ENCODE results near the gene FNDC8.
"Not testable (repeated sequence)": the region's sequence is repeated elsewhere in the genome, so short reads cannot be mapped to it uniquely, and the experiment has no call there.

Gene FNDC8

DNA sequence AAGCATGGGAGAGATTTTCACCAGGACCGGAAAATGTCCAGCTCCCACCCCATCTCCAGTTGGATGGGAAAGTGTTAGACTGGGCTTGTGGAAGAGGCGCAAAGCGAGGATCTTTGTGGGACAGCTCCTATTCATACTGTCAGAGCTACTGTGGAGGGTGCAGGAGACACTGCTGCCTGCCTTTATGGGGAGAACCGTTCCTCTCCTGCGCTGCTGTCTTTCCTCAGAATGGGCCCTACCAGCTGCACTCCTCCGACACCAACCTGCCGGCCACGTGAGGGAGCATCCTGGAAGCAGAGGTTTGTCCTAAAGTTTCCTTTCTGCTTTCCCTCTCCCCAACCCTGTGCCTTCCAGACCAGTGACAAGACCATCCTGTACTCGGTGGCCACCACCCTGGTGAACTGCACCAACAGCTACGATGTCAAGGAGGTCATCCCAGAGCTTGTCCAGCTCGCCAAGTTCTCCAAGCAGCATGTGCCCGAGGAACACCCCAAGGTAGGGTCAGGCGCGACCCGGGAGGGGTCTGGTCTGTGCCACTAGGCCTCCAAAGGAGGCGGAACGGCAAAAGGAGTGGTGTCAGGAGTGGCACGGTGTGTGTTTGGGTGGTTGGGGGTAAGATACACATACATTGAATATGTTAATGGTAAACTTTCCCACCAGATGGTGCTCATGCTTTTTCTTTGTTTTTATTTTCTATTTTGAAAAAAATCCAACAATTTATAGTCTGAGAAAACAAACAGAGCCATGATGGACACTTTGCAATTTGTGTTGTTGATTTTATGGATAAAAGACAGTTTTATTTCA, 49.8 kb downstream of the FNDC8 start:
- DNase-seq (ENCODE audit: low read depth): no peak

DNA sequence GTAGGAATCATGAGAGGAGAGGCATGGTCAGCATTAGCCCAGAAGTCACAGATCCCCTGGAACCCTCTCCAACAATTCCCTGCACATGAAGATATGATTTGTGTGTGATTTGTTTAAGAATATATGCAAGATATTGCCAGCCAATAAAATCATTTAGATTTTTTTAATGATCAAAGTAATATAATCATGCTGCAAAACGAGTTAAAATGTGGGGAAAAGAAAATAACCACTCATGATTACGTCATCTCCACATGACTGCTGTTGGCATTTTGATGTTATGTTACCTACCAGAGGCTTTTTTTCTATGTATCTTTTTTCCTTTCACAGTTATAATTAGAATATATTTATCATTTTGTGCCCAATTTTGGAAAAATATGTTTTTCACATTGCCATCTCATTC, 50.4 kb downstream of the FNDC8 start:
- DNase-seq (ENCODE audit: low read depth): no peak

GRCh38 chr17:35172321-35172720, 50.9 kb downstream of the FNDC8 start:
- DNase-seq (ENCODE audit: low read depth): not testable (repeated sequence)

GRCh38 chr17:35174835-35175334, 53.5 kb downstream of the FNDC8 start:
- DNase-seq (ENCODE audit: low read depth): no peak

DNA sequence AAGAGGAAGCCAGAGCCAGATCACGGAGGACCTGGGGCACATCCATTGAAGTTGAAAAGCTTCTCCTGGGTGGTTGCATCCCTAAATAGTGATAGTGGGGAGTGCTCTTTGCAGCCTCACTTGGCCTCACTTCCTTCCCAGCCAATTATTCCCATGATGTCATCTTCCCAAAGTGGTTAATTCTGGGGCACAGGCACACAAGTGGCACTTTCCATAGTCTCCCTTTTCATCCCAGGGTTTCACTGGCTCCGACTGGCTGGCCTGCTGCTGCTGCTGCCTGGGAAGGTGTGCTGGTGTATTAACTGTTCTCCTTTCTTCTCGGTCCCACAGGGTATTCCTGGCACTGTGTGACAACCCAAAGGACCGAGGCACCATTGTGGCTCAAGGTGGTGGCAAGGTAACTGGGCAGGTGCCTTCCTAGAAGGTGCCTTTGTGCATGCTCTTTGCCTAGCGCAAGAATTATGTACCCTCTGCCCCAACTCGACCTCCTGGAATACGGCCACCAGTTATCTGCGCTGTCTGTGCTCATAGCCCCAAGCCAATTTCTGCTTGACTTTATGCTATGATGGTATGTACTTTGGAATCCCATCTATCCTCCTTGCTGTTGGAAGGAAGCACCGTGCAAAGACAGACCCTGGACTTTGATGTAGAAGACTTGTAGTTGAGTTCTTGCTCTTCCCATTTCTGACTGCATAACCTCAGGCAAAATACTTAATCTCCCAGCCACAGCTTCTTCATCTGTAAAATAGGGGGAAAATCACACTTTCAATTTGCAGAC, 54.4 kb downstream of the FNDC8 start:
- DNase-seq (ENCODE audit: low read depth): no peak

DNA sequence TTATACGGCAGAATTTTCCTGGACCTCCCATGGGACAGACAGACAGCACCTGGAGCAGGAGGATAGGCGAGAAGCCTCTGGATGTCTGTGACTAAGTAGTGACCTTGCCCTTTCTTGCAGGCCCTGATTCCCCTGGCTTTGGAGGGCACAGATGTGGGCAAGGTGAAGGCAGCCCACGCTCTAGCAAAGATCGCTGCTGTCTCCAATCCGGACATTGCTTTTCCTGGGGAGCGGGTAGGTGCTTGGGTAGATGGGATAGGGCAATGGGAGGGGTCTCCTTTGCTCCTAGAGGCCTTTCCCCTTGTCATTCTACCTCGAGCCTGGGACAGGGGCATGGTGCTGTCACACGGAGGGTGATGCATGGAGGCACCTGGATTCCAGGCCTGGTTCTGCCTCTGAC, 55.5 kb downstream of the FNDC8 start:
- no peak for DNase-seq (ENCODE audit: low read depth)

DNA sequence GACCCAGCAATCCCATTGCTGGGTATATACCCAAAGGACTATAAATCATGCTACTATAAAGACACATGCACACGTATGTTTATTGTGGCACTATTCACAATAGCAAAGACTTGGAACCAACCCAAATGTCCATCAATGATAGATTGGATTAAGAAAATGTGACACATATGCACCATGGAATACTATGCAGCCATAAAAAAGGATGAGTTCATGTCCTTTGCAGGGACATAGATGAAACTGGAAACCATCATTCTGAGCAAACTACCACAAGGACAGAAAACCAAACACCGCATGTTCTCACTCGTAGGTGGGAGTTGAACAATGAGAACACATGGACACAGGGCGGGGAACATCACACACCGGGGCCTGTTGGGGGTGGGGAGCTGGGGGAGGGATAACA, 58.0 kb downstream of the FNDC8 start:
- DNase-seq (ENCODE audit: low read depth): not testable (repeated sequence)

All from stimulated activated CD8-positive, alpha-beta memory T cell treated with anti-CD3 and anti-CD28 coated beads, Interleukin-4, amount 100 ng/mL, for 24 hours (primary cell).